Lung (tissue), 12 donors: Measurements from ENCODE around the gene PTGES3. TPM values are rescaled to one million over a fixed set of nuclear protein-coding genes. Genes with fewer than 3 reads are reported as not detected.

Source experiments
- ATAC-seq: fragments of 200-7000 bp; cut with Tn5 transposase; one replicate; pipeline ENCODE4 v1.9.1; 2020; ENCODE audit warnings: moderate number of reproducible peaks; ENCODE audit not compliant: insufficient read depth, low FRiP score
- DNase-seq, 3 donors: peaks; one replicate each; pipeline ENCODE4 v3.0.0-alpha.2; 2013 to 2017
- H3K27ac ChIP-seq, 2 donors: one replicate each; pipeline ENCODE4 v1.5.1; 2013; ENCODE audit warnings: mild to moderate bottlenecking in 2 of 2, moderate library complexity in 2 of 2, control low read depth in 1 of 2, inconsistent platforms in 1 of 2, low read depth in 1 of 2, low read length in 1 of 2
- H3K27me3 ChIP-seq, 3 donors: one replicate each; pipeline ENCODE4 v1.5.1; 2013; ENCODE audit warnings: low read length in 2 of 3; ENCODE audit not compliant: control insufficient read depth in 3 of 3, insufficient read depth in 3 of 3
- H3K36me3 ChIP-seq, 4 donors: one replicate each; pipeline ENCODE4 v1.5.1; 2013; ENCODE audit warnings: low read length in 4 of 4, mild to moderate bottlenecking in 1 of 4, moderate library complexity in 1 of 4; ENCODE audit not compliant: control insufficient read depth in 4 of 4, insufficient read depth in 4 of 4
- H3K4me1 ChIP-seq, 5 donors: one replicate each; pipeline ENCODE4 v1.5.1; 2013; ENCODE audit warnings: low read length in 5 of 5, mild to moderate bottlenecking in 2 of 5, moderate library complexity in 1 of 5; ENCODE audit not compliant: control insufficient read depth in 5 of 5, insufficient read depth in 5 of 5
- H3K4me3 ChIP-seq: one replicate; pipeline ENCODE4 v1.5.1; 2013; ENCODE audit warnings: mild to moderate bottlenecking, control low read depth, moderate library complexity
- H3K9ac ChIP-seq, 2 donors: one replicate each; pipeline ENCODE4 v1.5.1; 2013; ENCODE audit warnings: low read length in 2 of 2, control low read depth in 1 of 2; ENCODE audit not compliant: insufficient read depth in 1 of 2
- H3K9me3 ChIP-seq, 4 donors: one replicate each; pipeline ENCODE4 v1.5.1; 2013; ENCODE audit warnings: low read length in 3 of 4, mild to moderate bottlenecking in 1 of 4, moderate library complexity in 1 of 4; ENCODE audit not compliant: control insufficient read depth in 4 of 4, insufficient read depth in 3 of 4
- CTCF ChIP-seq: IDR thresholded peaks from 2 replicates; pipeline ENCODE4 v1.5.1; 2012; ENCODE audit warnings: mild to moderate bottlenecking; ENCODE audit errors: control extremely low read depth, extremely low read depth
- WGBS, 2 donors: extraction: QIAGEN DNeasy Blood & Tissue Kit; methylation state at CpG; one replicate each; pipeline ENCODE4 v1.1.7; 2013; 5-methylcytosine and 5-hydroxymethylcytosine counted together
- polyA plus RNA-seq, 2 donors: library from polyadenylated mRNA; stranded (reverse); fragments of 200-250 nt; gene quantifications; one replicate each; pipeline ENCODE4 v1.2.1, GENCODE V29; 2013
- total RNA-seq, 2 donors: library from RNA; depleted of rRNA in 1 of 2; stranded (reverse); fragments of >200 nt in 1 of 2; gene quantifications; one replicate each; pipeline ENCODE4 v1.2.1, GENCODE V29; 2014 to 2021
- donor health status: control.
- donor health status: control.
- donor health status: Bipolar disorder and iron deficiency.
- donor health status: healthy.
- donor health status: DM: yes; HTN: yes; CAD: no.

The PTGES3 gene
- total and polyA plus RNA-seq, 4 donors, result 88.6 to 180 (median 152) TPM

- ATAC-seq, result peak; percentile 85
- H3K9ac ChIP-seq, result peak within 1 kb of the TSS; percentile 18 to 86
- H3K9me3 ChIP-seq, result no peaks in the 10 kb centered on the region
- H3K4me3 ChIP-seq, result peak within 1 kb of the TSS; percentile 98
- peak; percentile 90 to 93 (median 91) for DNase-seq
- H3K27ac ChIP-seq, result peak within 1 kb of the TSS; percentile 77 to 83
- H3K27me3 ChIP-seq, result no peaks in the 10 kb centered on the region
- no peak for TF ChIP-seq CTCF
- H3K4me1 ChIP-seq, result peaks cover 17 to 46% (median 25%) of the 10 kb centered on the region in 5 donors
- peaks cover 0 to 8% (median 1%) of the 10 kb centered on the region in 4 donors for H3K36me3 ChIP-seq
- 2% methylated on average over 20 to 31 of the region's 31 CpGs for WGBS, 2 donors
Observed at GRCh38 chr12:56630180-56630632, 57.9 kb downstream of the PTGES3 start, which contains the start of gene BAZ2A. Gene BAZ2A (minus strand): TSS chr12:56630326. CDS start chr12:56617530, 12,796 bp downstream.

GRCh38 chr12:56629459-56630179, 58.5 kb downstream of the PTGES3 start:
- DNase-seq, result peak in 2 of 3 donors; percentile 23 to 28
- no peak for TF ChIP-seq CTCF
- peak overlapping the region; percentile 98 for H3K4me3 ChIP-seq
- WGBS, 2 donors, result 0 to 1% methylated on average over 38 to 46 of the region's 46 CpGs
- H3K27ac ChIP-seq, result peak overlapping the region; percentile 77 to 83
- no peaks in the 10 kb centered on the region for H3K27me3 ChIP-seq
- H3K9me3 ChIP-seq, result no peaks in the 10 kb centered on the region
- H3K4me1 ChIP-seq, result peaks cover 17 to 44% (median 25%) of the 10 kb centered on the region in 5 donors
- peak overlapping the region; percentile 18 to 86 for H3K9ac ChIP-seq
- H3K36me3 ChIP-seq, result peaks cover 0 to 8% (median 1%) of the 10 kb centered on the region in 4 donors
- ATAC-seq, result peak; percentile 16

- H3K4me1 ChIP-seq, result peaks cover 15 to 41% (median 25%) of the 10 kb centered on the region in 5 donors
- DNase-seq (peak; percentile 77 to 84 (median 82)), ATAC-seq (peak; percentile 14)
- peak overlapping the region; percentile 77 to 83 for H3K27ac ChIP-seq
- H3K27me3 ChIP-seq, result no peaks in the 10 kb centered on the region
- peak overlapping the region; percentile 98 for H3K4me3 ChIP-seq
- 0% methylated on average over 18 of the region's 18 CpGs for WGBS, 2 donors
- no peak for TF ChIP-seq CTCF
- peak overlapping the region; percentile 18 to 86 for H3K9ac ChIP-seq
- H3K36me3 ChIP-seq, result peaks cover 0 to 8% (median 2%) of the 10 kb centered on the region in 4 donors
- H3K9me3 ChIP-seq, result no peaks in the 10 kb centered on the region
Observed at GRCh38 chr12:56628671-56629458, 59.2 kb downstream of the PTGES3 start.
